ENCODE data around the gene TACR1.

- TF ChIP-seq, protein P1, sequence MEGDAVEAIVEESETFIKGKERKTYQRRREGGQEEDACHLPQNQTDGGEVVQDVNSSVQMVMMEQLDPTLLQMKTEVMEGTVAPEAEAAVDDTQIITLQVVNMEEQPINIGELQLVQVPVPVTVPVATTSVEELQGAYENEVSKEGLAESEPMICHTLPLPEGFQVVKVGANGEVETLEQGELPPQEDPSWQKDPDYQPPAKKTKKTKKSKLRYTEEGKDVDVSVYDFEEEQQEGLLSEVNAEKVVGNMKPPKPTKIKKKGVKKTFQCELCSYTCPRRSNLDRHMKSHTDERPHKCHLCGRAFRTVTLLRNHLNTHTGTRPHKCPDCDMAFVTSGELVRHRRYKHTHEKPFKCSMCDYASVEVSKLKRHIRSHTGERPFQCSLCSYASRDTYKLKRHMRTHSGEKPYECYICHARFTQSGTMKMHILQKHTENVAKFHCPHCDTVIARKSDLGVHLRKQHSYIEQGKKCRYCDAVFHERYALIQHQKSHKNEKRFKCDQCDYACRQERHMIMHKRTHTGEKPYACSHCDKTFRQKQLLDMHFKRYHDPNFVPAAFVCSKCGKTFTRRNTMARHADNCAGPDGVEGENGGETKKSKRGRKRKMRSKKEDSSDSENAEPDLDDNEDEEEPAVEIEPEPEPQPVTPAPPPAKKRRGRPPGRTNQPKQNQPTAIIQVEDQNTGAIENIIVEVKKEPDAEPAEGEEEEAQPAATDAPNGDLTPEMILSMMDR (IDR thresholded peaks at IDR 0.05) = no peak
- no peak for TF ChIP-seq ZFX (IDR thresholded peaks at IDR 0.05; ENCODE audit: borderline replicate concordance)
Measured at GRCh38 chr2:75162897-75163296, 36.4 kb downstream of the TACR1 start.
